SK-N-MC (cell line): ENCODE results near the gene CLSTN2.

Experiments
- DNase-seq: peaks from one replicate; pipeline ENCODE4 v3.0.0-alpha.2; 2011; ENCODE audit warnings: low read depth, low spot score
- H3K27ac ChIP-seq: fragments of 200-600 bp; sonication (generic); 2 replicates; pipeline ENCODE4 v1.5.1; 2016; ENCODE audit warnings: mixed run types
- H3K36me3 ChIP-seq: fragments of 200-600 bp; sonication (generic); 2 replicates; pipeline ENCODE4 v1.6.1; 2017; ENCODE audit warnings: antibody characterized with exemption, low read length, mixed read lengths; ENCODE audit not compliant: insufficient read depth
- H3K4me3 ChIP-seq: fragments of 200-600 bp; sonication (generic); 2 replicates; pipeline ENCODE4 v1.5.1; 2016
- H3K9ac ChIP-seq: fragments of 200-600 bp; sonication (generic); 2 replicates; pipeline ENCODE4 v1.8.0; 2017; ENCODE audit warnings: mixed run types, mixed read lengths; ENCODE audit not compliant: insufficient read length
- H3K9me3 ChIP-seq: fragments of 200-600 bp; sonication (generic); 2 replicates; pipeline ENCODE4 v1.6.1; 2017; ENCODE audit warnings: low read depth, mild to moderate bottlenecking, antibody characterized with exemption, low read length, moderate library complexity, mixed read lengths
- EZH2 ChIP-seq: fragments of 200-600 bp; sonication (generic); IDR thresholded peaks from one replicate; pipeline ENCODE4 v1.6.1; 2017; ENCODE audit warnings: antibody characterized with exemption
- FOXP2 ChIP-seq: optimal IDR thresholded peaks from 2 replicates; pipeline ENCODE3; 2011; ENCODE audit warnings: mild to moderate bottlenecking, moderate library complexity; ENCODE audit not compliant: insufficient read depth; ENCODE audit errors: extremely low read length, control extremely low read depth
- POLR2AphosphoS5 ChIP-seq: IDR thresholded peaks from 2 replicates; pipeline ENCODE4 v1.6.1; 2012; ENCODE audit warnings: mild to moderate bottlenecking, low read depth, low read length, borderline replicate concordance

CLSTN2 gene

GRCh38 chr3:140448001-140448400, 513.0 kb downstream of the CLSTN2 start:
- no peak for DNase-seq
- Histone ChIP-seq H3K9me3 (no peaks in the 10 kb centered on the region), H3K9ac (no peak overlapping the region), H3K27ac (no peak overlapping the region), H3K4me3 (no peak overlapping the region), H3K36me3 (0 out of 2 replicates have a peak, but pooled peaks cover 7% of the 10 kb centered on the region)
- no peak for TF ChIP-seq EZH2
- TF ChIP-seq FOXP2 = no peak
- no peak for TF ChIP-seq POLR2AphosphoS5

GRCh38 chr3:140449413-140450256, 514.6 kb downstream of the CLSTN2 start:
- Histone ChIP-seq H3K9ac (no peak overlapping the region), H3K36me3 (0 out of 2 replicates have a peak, but pooled peaks cover 7% of the 10 kb centered on the region), H3K4me3 (no peak overlapping the region), H3K9me3 (no peaks in the 10 kb centered on the region), H3K27ac (no peak overlapping the region)
- no peak for DNase-seq
- no peak for TF ChIP-seq EZH2
- TF ChIP-seq FOXP2 = no peak
- TF ChIP-seq POLR2AphosphoS5 = no peak

GRCh38 chr3:140453750-140454149, 518.8 kb downstream of the CLSTN2 start:
- Histone ChIP-seq H3K9me3 (no peaks in the 10 kb centered on the region), H3K27ac (no peak overlapping the region), H3K4me3 (no peak overlapping the region), H3K9ac (no peak overlapping the region), H3K36me3 (0 out of 2 replicates have a peak, but pooled peaks cover 6% of the 10 kb centered on the region)
- DNase-seq = no peak
- no peak for TF ChIP-seq FOXP2
- no peak for TF ChIP-seq POLR2AphosphoS5
- TF ChIP-seq EZH2 = no peak

GRCh38 chr3:140455521-140456214, 520.7 kb downstream of the CLSTN2 start:
- Histone ChIP-seq H3K27ac (no peak overlapping the region), H3K36me3 (0 out of 2 replicates have a peak, but pooled peaks cover 3% of the 10 kb centered on the region), H3K9ac (no peak overlapping the region), H3K9me3 (no peaks in the 10 kb centered on the region), H3K4me3 (no peak overlapping the region)
- no peak for DNase-seq
- TF ChIP-seq EZH2 = no peak
- no peak for TF ChIP-seq POLR2AphosphoS5
- TF ChIP-seq FOXP2 = no peak

GRCh38 chr3:140456974-140457373, 522.0 kb downstream of the CLSTN2 start:
- no peak for TF ChIP-seq POLR2AphosphoS5
- no peak for TF ChIP-seq FOXP2
- TF ChIP-seq EZH2 = no peak
- no peaks in the 10 kb centered on the region for H3K9me3 ChIP-seq
- no peak overlapping the region for H3K27ac ChIP-seq
- DNase-seq = no peak
- H3K36me3 ChIP-seq = peaks cover 12% of the 10 kb centered on the region; the same call in 1 of the 2 replicates
- no peak overlapping the region for H3K9ac ChIP-seq
- H3K4me3 ChIP-seq = no peak overlapping the region

GRCh38 chr3:140459462-140459861, 524.5 kb downstream of the CLSTN2 start:
- DNase-seq = no peak
- H3K4me3 ChIP-seq = no peak overlapping the region
- H3K27ac ChIP-seq = no peak overlapping the region
- no peak for TF ChIP-seq FOXP2
- no peak for TF ChIP-seq EZH2
- no peak for TF ChIP-seq POLR2AphosphoS5
- peaks cover 12% of the 10 kb centered on the region; the same call in 1 of the 2 replicates for H3K36me3 ChIP-seq
- no peaks in the 10 kb centered on the region for H3K9me3 ChIP-seq
- no peak overlapping the region for H3K9ac ChIP-seq

- Histone ChIP-seq H3K9ac (no peak overlapping the region), H3K9me3 (no peaks in the 10 kb centered on the region), H3K4me3 (no peak overlapping the region), H3K27ac (no peak overlapping the region), H3K36me3 (peaks cover 14% of the 10 kb centered on the region; the same call in 1 of the 2 replicates)
- TF ChIP-seq FOXP2 (no peak), POLR2AphosphoS5 (no peak), EZH2 (no peak)
- no peak for DNase-seq
These were observed 526.3 kb downstream of the CLSTN2 start for GRCh38 chr3:140461250-140461649.

- Histone ChIP-seq H3K9ac (no peak overlapping the region), H3K4me3 (no peak overlapping the region), H3K27ac (no peak overlapping the region), H3K36me3 (peaks cover 24% of the 10 kb centered on the region), H3K9me3 (no peaks in the 10 kb centered on the region)
- DNase-seq = no peak
- TF ChIP-seq FOXP2 (no peak), EZH2 (no peak), POLR2AphosphoS5 (no peak)
These were observed 528.4 kb downstream of the CLSTN2 start for GRCh38 chr3:140463355-140463754.
